Keratinocyte (primary cell): ENCODE data around the gene LHCGR. TPM values are rescaled to one million over a fixed set of nuclear protein-coding genes. Genes with fewer than 3 reads are reported as not detected.

ENCODE experiments used
- DNase-seq: peaks from one replicate; pipeline ENCODE4 v3.0.0-alpha.2; 2011; ENCODE audit warnings: low read depth, missing footprints, low spot score
- FAIRE-seq: peaks from 2 replicates; lab custom pipeline; 2011; peaks lifted over from hg19 to GRCh38; lab: Jason Lieb, UNC
- H2AFZ ChIP-seq: 2 replicates; pipeline ENCODE4 v1.6.0; 2012; ENCODE audit warnings: low read length, control low read depth, inconsistent platforms; ENCODE audit not compliant: control insufficient read depth
- H3K27ac ChIP-seq: 2 replicates; pipeline ENCODE4 v1.5.1; 2011; ENCODE audit warnings: low read length; ENCODE audit not compliant: control insufficient read depth, insufficient read depth
- H3K27me3 ChIP-seq: 3 replicates; pipeline ENCODE4 v1.6.0; 2011; ENCODE audit warnings: low read length; ENCODE audit not compliant: control insufficient read depth, insufficient read depth; ENCODE audit errors: extremely low read depth
- H3K36me3 ChIP-seq, 2 experiments: 2 replicates in 1 of 2; 3 replicates in 1 of 2; pipeline ENCODE4 v1.5.1; 2011; ENCODE audit warnings: low read length in 2 of 2, mild to moderate bottlenecking in 1 of 2; ENCODE audit not compliant: control insufficient read depth in 2 of 2, insufficient read depth in 2 of 2; ENCODE audit errors: extremely low read depth in 1 of 2
- H3K4me1 ChIP-seq: 3 replicates; pipeline ENCODE4 v1.5.1; 2011; ENCODE audit warnings: low read length; ENCODE audit not compliant: control insufficient read depth, insufficient read depth; ENCODE audit errors: extremely low read depth
- H3K4me2 ChIP-seq: 3 replicates; pipeline ENCODE4 v1.6.0; 2011; ENCODE audit warnings: low read depth, low read length; ENCODE audit not compliant: control insufficient read depth, insufficient read depth; ENCODE audit errors: extremely low read depth
- H3K4me3 ChIP-seq, 3 experiments: fragments of 200-600 bp in 1 of 3; sonication (generic) in 1 of 3; 2 replicates in 2 of 3; 3 replicates in 1 of 3; pipeline ENCODE4 v1.5.1; 2011 to 2016; ENCODE audit warnings: low read length in 3 of 3, mild to moderate bottlenecking in 3 of 3, control low read depth in 2 of 3, inconsistent platforms in 1 of 3, low read depth in 1 of 3, mixed read lengths in 1 of 3, mixed run types in 1 of 3, moderate library complexity in 1 of 3; ENCODE audit not compliant: control insufficient read depth in 2 of 3, insufficient read depth in 2 of 3; ENCODE audit errors: extremely low read depth in 1 of 3
- H3K79me2 ChIP-seq: 2 replicates; pipeline ENCODE4 v1.6.0; 2012; ENCODE audit warnings: low read length; ENCODE audit not compliant: control insufficient read depth, insufficient read depth
- H3K9ac ChIP-seq: 3 replicates; pipeline ENCODE4 v1.6.0; 2011; ENCODE audit warnings: low read length; ENCODE audit not compliant: control insufficient read depth, insufficient read depth; ENCODE audit errors: extremely low read depth
- H3K9me1 ChIP-seq: 3 replicates; pipeline ENCODE4 v1.6.0; 2011; ENCODE audit warnings: low read length; ENCODE audit not compliant: control insufficient read depth, insufficient read depth; ENCODE audit errors: extremely low read depth
- H3K9me3 ChIP-seq: 2 replicates; pipeline ENCODE4 v1.5.1; 2012; ENCODE audit warnings: low read depth, low read length; ENCODE audit not compliant: control insufficient read depth
- H4K20me1 ChIP-seq: 3 replicates; pipeline ENCODE4 v1.6.0; 2011; ENCODE audit warnings: low read length; ENCODE audit not compliant: control insufficient read depth, insufficient read depth; ENCODE audit errors: extremely low read depth
- EZH2 ChIP-seq: IDR thresholded peaks from one replicate; pipeline ENCODE4 v1.6.1; 2012; ENCODE audit warnings: inconsistent platforms, mild to moderate bottlenecking, low read length, moderate library complexity
- dilution Hi-C: fragments of 300-500 bp; cut with MboI; formaldehyde crosslinking; loops from one replicate; pipeline ENCODE4 v1.7.0; 2020; ENCODE audit warnings: low sequenced_read_pairs; ENCODE audit not compliant: extremely low pct_ligation_motif_present
- polyA plus RNA-seq, 5 experiments: library from polyadenylated mRNA; depleted of rRNA in 3 of 5; stranded (reverse) in 3 of 5; stranded (forward) in 1 of 5; unstranded in 1 of 5; fragments of >200 nt; gene quantifications; 1 replicate in 1 of 5; 2 replicates in 3 of 5; 3 replicates in 1 of 5; pipeline versions ENCODE4 v1.2.1 to v1.2.3, GENCODE V29; 2011 to 2012; ENCODE audit warnings: missing spikeins in 2 of 5, low read depth in 1 of 5, low replicate concordance in 1 of 5
- TF ChIP-seq, protein P1 (sequence below), 3 experiments: IDR thresholded peaks in 1 of 3; conservative IDR thresholded peaks in 1 of 3; optimal IDR thresholded peaks in 1 of 3; 2 replicates in 2 of 3; 3 replicates in 1 of 3; pipeline versions ENCODE3 to v1.5.1; 2011; ENCODE audit warnings: low read length in 3 of 3, mild to moderate bottlenecking in 3 of 3, moderate library complexity in 2 of 3, control low read depth in 1 of 3, inconsistent platforms in 1 of 3; ENCODE audit not compliant: insufficient read depth in 2 of 3; ENCODE audit errors: extremely low read depth in 1 of 3

The LHCGR gene
- polyA plus RNA-seq, 1 donor (not counting 4 experiments of a cell fraction or from before 2014, with no cell fraction given), result not detected

DNA sequence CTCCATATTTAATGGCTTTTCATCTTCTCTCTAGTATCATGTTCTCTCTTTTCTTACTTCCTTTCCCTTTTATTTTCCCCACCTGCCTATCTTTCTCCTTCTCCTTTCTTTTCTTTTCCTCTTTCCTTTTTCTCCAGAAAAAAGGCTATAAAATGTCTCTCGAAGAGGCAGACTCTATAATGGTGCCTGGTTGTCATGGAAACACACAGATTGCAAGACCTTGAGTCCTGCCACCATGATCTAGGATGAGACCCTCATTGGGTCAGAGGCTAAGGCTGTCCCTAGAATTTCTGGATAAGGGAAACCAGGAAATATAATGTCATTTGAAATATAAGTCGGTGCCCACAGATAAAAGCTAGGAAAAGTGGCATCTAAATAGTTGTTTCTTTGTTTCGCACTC is 36.5 kb upstream of the LHCGR start:
- Histone ChIP-seq H3K4me3 (no peak overlapping the region), H3K27ac (no peak overlapping the region), H3K4me1 (no peaks in the 10 kb centered on the region), H4K20me1 (no peaks in the 10 kb centered on the region), H3K9me1 (no peaks in the 10 kb centered on the region), H3K4me2 (no peak overlapping the region), H2AFZ (no peak overlapping the region), H3K9me3 (no peaks in the 10 kb centered on the region), H3K36me3 (no peaks in the 10 kb centered on the region), H3K27me3 (no peaks in the 10 kb centered on the region), H3K79me2 (no peaks in the 10 kb centered on the region), H3K9ac (no peak overlapping the region)
- no peak for TF ChIP-seq EZH2
- TF ChIP-seq, protein P1, sequence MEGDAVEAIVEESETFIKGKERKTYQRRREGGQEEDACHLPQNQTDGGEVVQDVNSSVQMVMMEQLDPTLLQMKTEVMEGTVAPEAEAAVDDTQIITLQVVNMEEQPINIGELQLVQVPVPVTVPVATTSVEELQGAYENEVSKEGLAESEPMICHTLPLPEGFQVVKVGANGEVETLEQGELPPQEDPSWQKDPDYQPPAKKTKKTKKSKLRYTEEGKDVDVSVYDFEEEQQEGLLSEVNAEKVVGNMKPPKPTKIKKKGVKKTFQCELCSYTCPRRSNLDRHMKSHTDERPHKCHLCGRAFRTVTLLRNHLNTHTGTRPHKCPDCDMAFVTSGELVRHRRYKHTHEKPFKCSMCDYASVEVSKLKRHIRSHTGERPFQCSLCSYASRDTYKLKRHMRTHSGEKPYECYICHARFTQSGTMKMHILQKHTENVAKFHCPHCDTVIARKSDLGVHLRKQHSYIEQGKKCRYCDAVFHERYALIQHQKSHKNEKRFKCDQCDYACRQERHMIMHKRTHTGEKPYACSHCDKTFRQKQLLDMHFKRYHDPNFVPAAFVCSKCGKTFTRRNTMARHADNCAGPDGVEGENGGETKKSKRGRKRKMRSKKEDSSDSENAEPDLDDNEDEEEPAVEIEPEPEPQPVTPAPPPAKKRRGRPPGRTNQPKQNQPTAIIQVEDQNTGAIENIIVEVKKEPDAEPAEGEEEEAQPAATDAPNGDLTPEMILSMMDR (optimal IDR thresholded peaks at IDR 0.05 in 1 of 3, IDR thresholded peaks at IDR 0.05 in 1 of 3, conservative IDR thresholded peaks at IDR 0.05 in 1 of 3; ENCODE audit: extremely low read depth in 1 of 3, insufficient read depth in 2 of 3, low read length in 3 of 3), result no peak
- dilution Hi-C loops, result no loop called here
- DNase-seq, result no peak
- FAIRE-seq, result no peak

DNA sequence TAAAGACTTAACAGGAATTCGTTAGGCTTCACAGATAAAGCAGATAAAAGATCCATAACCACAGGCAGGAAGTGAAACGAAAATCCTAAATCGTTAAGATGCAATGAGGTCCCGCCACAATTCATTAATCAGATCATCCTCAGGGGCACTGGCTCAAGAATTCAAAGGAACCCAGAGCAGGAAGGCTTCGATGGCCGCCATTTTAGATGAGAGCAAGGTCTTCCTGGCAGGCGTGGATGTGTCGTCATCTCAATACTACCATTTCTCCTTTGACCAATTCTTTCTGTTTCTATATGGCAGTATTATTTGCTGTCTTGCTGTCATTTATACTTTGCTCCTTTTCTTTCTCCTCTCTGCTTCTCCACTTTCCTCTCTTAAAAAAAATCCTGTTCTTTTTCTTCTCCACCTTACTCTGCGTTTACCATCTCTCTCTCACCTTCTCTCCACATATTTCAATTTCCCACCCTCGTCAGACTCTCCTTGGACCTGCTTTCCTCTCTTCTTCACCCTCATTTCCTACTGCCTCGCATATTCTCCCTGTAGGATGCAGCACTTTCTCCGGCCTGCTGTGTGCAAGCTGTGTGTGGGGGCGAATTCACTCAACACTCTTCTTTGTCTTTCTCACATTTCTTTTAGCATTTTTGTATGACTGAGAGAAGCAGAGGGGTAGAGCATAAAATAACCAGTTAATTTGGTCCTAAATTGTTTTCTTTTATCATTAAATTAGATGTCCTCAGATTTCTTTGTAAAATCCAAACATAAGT is 35.1 kb upstream of the LHCGR start:
- Histone ChIP-seq H2AFZ (no peak overlapping the region), H3K9me1 (no peaks in the 10 kb centered on the region), H4K20me1 (no peaks in the 10 kb centered on the region), H3K4me1 (no peaks in the 10 kb centered on the region), H3K4me2 (no peak overlapping the region), H3K4me3 (no peak overlapping the region), H3K9me3 (no peaks in the 10 kb centered on the region), H3K27ac (no peak overlapping the region), H3K79me2 (no peaks in the 10 kb centered on the region), H3K9ac (no peak overlapping the region), H3K36me3 (no peaks in the 10 kb centered on the region), H3K27me3 (no peaks in the 10 kb centered on the region)
- TF ChIP-seq, protein P1 (optimal IDR thresholded peaks at IDR 0.05 in 1 of 3, IDR thresholded peaks at IDR 0.05 in 1 of 3, conservative IDR thresholded peaks at IDR 0.05 in 1 of 3; ENCODE audit: extremely low read depth in 1 of 3, insufficient read depth in 2 of 3, low read length in 3 of 3), result no peak
- TF ChIP-seq EZH2, result no peak
- dilution Hi-C loops, result no loop called here
- FAIRE-seq (no peak), DNase-seq (no peak)
